Ishikawa (cell line): ENCODE results near the gene SLAIN1.

Experiments
- CEBPB ChIP-seq: IDR thresholded peaks from 2 replicates; pipeline ENCODE4 v1.6.1; 2012
- CREB1 ChIP-seq: IDR thresholded peaks from 2 replicates; pipeline ENCODE4 v1.6.1; 2012; ENCODE audit warnings: low read depth
- EGR1 ChIP-seq: IDR thresholded peaks from 2 replicates; pipeline ENCODE4 v1.6.1; 2012
- EP300 ChIP-seq: IDR thresholded peaks from 2 replicates; pipeline ENCODE4 v1.6.1; 2012; ENCODE audit warnings: borderline replicate concordance
- FOXM1 ChIP-seq: IDR thresholded peaks from 2 replicates; pipeline ENCODE4 v1.6.1; 2012; ENCODE audit warnings: low read depth, borderline replicate concordance
- RAD21 ChIP-seq: IDR thresholded peaks from 2 replicates; pipeline ENCODE4 v1.6.1; 2012; ENCODE audit warnings: low read depth
- REST ChIP-seq: IDR thresholded peaks from 2 replicates; pipeline ENCODE4 v1.6.1; 2012; ENCODE audit warnings: low read depth, mild to moderate bottlenecking
- TAF1 ChIP-seq: IDR thresholded peaks from 2 replicates; pipeline ENCODE4 v1.6.1; 2012; ENCODE audit warnings: low read depth, mild to moderate bottlenecking
- TCF12 ChIP-seq: IDR thresholded peaks from 2 replicates; pipeline ENCODE4 v1.6.1; 2012; ENCODE audit warnings: low read depth
- TEAD4 ChIP-seq: IDR thresholded peaks from 2 replicates; pipeline ENCODE4 v1.6.1; 2012
- USF1 ChIP-seq: IDR thresholded peaks from 2 replicates; pipeline ENCODE4 v1.6.1; 2012
- YY1 ChIP-seq: IDR thresholded peaks from 2 replicates; pipeline ENCODE4 v1.6.1; 2012; ENCODE audit warnings: low read depth
- ZBTB7A ChIP-seq: IDR thresholded peaks from 2 replicates; pipeline ENCODE4 v1.6.1; 2012; ENCODE audit warnings: low read depth
- TF ChIP-seq, protein P1 (sequence below): IDR thresholded peaks from 2 replicates; pipeline ENCODE4 v1.6.1; 2012

DNA sequence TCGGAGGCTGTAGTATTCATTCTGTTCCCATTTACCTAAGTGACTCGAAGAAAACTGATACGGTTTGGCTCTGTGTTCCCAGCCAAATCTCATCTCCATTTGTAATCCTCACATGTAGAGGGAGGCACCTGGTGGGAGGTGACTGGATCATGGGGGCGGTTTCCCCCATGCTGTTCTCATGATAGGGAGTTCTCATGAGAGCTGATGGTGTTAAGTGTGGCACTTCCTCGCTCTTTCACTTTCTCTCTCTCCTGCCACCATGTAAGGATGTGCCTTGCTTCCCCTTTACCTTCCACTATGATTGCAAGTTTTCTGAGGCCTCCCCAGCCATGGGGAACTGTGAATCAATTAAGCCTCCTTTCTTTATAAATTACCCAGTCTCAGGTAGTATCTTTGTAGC, 23.5 kb downstream of the SLAIN1 start:
- no peak for TF ChIP-seq REST
- TF ChIP-seq EP300, result no peak
- no peak for TF ChIP-seq YY1
- no peak for TF ChIP-seq CREB1
- TF ChIP-seq TAF1, result no peak
- TF ChIP-seq TCF12, result no peak
- TF ChIP-seq, protein P1, sequence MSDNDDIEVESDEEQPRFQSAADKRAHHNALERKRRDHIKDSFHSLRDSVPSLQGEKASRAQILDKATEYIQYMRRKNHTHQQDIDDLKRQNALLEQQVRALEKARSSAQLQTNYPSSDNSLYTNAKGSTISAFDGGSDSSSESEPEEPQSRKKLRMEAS, result no peak
- TF ChIP-seq FOXM1, result no peak
- TF ChIP-seq RAD21, result no peak
- TF ChIP-seq USF1, result no peak
- no peak for TF ChIP-seq EGR1
- no peak for TF ChIP-seq ZBTB7A
- TF ChIP-seq TEAD4, result no peak
- no peak for TF ChIP-seq CEBPB
